Activated T-helper 1 cell treated with anti-CD3 and anti-CD28 coated beads, Interleukin-2, amount 50 U/mL, for 16 hours (primary cell): ENCODE data around the gene CR1L.
A peak's percentile ranks its signal among the peaks of the same experiment; 100 is the strongest.
"Not testable (repeated sequence)": the region's sequence is repeated elsewhere in the genome, so short reads cannot be mapped to it uniquely, and the experiment has no call there.

Experiments used
- DNase-seq, 2 donors: peaks; one replicate each; pipeline ENCODE4 v3.0.0-alpha.2; 2020; ENCODE audit warnings: low read depth in 1 of 2, low spot score in 1 of 2

The CR1L gene

DNA sequence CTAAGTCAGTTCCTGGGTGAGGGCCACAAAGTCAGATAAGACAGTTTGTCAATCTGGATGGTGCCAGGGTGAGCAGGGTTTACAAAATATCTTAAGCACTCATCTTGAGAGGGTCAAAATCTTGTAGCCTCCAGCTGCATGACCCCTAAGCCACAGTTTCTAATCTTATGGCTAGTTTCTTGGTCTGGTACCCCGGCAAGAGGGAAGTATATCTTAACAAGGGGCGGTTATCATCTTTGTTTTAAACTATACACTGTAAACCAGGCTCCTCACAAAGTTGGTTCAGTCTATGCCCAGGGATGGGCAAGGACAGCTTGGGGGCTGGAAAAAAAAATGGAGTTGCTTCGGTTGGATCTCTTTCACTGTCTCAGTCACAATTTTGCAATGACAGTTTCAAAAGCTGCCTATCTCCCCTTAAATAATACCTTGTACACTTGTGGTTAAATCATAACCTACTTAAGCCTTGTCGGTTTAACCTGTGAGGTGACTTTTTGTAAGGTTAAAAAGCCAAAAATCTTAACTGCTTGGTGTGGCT, 99.1 kb downstream of the CR1L start:
- DNase-seq, result no peak

GRCh38 chr1:207745285-207745684, 100.4 kb downstream of the CR1L start:
- DNase-seq, result no peak

DNA sequence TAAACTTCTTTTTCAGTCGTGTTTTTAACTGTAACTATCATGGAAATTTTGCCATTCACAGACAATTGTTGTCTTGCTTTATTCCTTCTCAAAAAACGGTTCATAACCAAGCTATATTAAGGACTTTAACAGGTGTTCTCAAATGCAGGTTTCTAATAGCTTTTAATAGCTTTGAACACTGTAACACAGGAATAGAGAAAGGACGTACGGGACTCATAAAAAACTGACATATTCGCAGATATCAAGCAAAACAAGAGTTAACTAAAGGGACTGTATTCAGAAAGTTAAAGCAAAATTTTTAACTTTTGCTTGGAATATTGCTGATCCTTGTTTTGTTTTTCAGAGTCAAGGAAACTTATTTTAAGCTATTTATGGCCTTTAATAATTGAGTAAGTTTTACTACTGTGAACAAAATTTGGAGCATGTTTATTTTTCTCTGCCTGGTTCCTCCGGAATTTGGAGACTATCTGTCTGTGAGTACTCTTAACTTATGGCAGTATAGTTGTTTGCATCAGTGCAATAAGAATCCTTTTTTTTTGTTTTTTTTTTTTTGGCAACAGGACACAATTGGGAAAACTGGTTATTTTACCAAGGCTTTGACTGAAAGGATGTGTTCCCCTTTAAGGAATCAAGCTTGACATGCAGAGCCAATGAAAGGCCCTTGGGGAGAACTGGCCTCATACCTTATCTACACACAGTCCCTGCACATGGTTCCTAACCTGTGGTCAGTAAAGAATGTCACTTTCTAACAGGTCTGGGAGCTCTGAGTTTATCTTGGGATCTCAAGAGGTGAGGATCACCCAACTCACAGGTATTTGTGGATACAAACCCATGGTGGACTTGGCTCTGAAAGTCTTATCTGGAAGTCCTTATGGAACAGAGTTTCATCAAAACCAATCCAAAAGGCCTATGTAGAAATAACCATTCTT, 101.2 kb downstream of the CR1L start:
- no peak for DNase-seq

GRCh38 chr1:207747627-207748492, 102.9 kb downstream of the CR1L start:
- DNase-seq, result no peak

- DNase-seq, result no peak
Measured at GRCh38 chr1:207748737-207749528, 104.0 kb downstream of the CR1L start.

DNA sequence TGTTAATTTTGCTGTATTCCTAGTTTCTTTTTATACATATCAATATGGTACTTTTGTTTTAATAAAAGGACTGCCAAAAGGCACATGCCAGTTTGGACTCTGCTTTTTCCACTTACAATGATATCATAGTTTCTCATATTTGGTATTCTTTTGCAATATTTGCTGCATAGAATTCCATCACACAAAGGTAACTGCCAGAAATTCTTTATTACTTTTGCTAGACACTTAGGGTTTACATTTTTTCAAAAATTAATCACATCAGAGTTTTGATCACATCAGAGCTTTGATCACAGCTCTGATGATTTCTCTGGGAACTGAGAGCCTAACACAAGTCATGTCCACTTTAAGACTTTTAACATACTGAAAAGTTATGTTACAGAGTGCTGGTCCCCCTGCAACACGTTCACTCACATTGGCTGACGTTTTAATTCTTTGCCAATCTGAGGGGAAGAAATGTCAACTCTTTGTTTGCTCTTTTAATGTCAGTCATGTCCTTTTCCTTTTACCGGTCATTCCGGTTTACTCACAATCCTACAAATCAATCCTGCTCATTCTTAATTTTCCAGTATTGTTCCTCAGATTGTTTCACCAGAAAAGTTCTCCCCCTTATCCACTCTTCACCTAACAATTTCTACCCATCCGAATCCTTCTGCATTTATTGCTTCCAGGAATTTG, 105.8 kb downstream of the CR1L start:
- no peak for DNase-seq

- not testable (repeated sequence) for DNase-seq
Measured at GRCh38 chr1:207751463-207751789, 106.5 kb downstream of the CR1L start.

GRCh38 chr1:207751790-207752455, 107.0 kb downstream of the CR1L start, which contains the start of gene CD46:
TSS of gene CD46 (plus strand) at chr1:207752054. CDS start at chr1:207752213, 159 bp downstream.
- peak; percentile 82 to 92 for DNase-seq

DNA sequence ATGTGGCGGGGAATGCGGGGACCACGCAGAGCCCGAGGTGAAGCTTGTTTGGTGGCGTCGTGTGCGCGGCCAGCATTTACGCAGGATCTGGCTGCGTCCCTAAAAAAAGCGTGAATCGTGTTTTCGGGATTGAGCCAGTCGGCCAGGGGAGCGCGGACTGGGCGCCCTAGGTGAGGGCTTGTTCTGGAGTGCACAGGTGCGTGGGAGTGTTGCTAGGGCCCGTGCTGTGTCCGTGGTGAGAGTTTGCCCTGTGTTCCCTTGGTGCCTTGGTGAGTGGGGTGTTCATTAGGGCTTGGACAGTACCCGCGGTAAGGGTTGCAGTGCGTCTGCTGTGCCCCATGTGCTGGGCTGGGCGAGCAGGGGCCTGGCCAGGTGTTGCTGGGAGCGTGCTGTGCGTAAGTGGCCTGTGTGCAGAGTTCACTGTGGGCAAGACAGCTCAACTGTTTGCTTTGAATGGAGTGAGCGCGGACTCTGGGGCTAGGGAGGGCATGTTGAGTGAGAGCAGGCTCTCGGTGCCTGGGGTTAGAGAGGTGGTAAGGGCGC, 107.6 kb downstream of the CR1L start:
- no peak for DNase-seq

GRCh38 chr1:207753611-207754010, 108.7 kb downstream of the CR1L start:
- DNase-seq, result no peak

- DNase-seq, result no peak
Measured at GRCh38 chr1:207754011-207754410, 109.1 kb downstream of the CR1L start.

DNA sequence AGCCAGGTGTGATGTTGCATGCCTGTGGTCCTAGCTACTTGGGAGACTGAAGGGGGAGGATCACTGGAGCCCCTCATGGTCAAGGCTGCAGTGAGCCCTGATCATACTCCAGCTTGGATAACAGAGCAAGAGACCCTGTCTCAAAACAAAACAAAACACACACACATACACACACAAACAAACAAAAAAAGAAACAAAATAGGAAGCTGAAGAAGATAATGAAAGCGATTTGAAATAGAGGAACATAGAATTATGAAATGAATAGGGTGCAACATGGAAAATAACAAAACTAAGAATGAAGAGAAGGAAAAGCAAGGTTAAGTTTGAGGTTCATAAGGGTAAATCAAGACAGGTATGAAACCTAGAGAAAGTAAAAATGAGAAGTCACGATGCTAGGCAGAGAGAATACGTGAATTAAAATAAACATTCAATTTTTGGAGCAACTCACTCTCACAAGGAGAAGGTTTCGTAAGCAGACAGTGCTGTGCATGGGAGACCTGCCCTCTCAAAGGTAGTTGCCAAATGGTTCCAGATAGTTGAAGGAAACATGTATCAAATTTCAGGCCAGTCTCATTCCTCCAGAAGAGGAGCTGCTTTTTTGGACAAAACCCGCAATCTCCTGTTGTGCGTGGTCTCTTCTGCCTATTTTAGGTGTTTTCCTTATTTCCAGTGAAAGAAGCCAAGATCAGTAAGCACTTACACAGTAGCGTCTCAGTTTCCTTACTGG, 110.2 kb downstream of the CR1L start:
- no peak for DNase-seq

- DNase-seq, result no peak
Measured at GRCh38 chr1:207755846-207756693, 111.1 kb downstream of the CR1L start.

- DNase-seq, result no peak
Measured at GRCh38 chr1:207762622-207763021, 117.7 kb downstream of the CR1L start.

- DNase-seq, result no peak
Measured at GRCh38 chr1:207763091-207763490, 118.2 kb downstream of the CR1L start.

DNA sequence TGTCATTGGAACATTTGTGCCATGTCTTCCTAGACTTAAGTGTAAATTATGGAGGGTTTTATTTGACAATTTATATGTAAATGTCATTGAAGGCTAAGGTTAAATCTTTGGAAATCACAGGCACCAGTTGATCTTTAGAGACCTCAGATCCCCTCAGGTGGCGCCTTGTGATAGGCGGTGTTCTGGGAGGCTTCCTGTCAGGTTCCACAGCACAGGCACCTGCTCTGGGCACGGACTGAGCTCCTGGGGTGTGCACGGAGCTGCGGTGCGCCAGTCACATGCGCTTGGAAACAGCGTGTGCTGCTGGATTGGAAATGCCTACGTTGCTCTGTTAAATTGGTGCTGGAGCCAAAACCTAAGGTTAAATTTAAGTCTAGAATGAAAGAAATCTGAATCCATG, 119.0 kb downstream of the CR1L start:
- no peak for DNase-seq

DNA sequence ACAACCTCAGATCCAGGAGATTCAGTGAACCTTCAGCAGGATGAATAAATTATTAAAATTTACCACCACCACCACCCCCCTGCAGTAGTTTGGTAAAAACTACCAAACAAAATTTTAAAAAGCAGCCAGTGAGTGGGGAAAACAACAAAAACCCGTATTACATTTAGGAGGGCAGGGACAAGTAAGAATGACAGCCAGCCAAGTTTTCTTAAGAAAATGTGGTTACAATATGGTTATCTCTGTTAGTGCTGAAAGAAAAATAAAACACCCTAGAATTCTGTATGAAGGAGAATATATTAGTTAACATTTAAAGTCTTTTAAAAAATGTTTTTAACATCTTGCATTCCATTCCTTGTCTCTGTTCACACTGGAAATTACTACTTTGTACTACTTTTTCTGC, 121.6 kb downstream of the CR1L start:
- no peak for DNase-seq

DNA sequence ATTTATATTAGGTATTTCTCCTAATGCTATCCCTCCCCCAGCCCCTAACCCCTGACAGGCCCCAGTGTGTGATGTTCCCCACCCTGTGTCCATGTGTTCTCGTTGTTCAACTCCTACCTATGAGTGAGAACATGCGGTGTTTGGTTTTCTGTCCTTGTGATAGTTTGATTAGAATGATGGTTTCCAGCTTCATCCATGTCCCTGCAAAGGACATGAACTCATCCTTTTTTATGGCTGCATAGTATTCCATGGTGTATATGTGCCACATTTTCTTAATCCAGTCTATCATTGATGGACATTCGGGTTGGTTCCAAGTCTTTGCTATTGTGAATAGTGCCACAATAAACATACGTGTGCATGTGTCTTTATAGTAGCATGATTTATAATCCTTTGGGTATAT, 125.6 kb downstream of the CR1L start:
- not testable (repeated sequence) for DNase-seq
